ENCODE results near the gene SCN9A. TPM values are rescaled to one million over a fixed set of nuclear protein-coding genes. Genes with fewer than 3 reads are reported as not detected.

Gene SCN9A
- total RNA-seq, 1 experiment from 2014 or later: 1.3 TPM

DNA sequence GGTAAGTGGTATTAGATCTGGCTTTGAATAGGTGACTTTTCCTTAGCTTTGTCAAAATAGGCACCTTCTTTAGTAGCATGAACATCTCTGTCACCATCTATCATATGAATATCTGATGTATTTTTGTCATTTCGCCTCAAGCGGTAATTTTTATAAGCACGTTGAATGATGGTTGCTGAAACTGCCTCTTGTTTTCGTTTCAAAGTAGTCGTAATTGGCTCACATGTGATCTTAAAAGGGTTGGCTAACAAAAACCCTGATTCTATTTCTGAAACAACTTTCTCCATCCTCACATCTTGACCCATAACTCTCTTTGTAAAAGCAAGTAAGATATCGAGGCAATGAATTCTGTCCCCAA lies 29.8 kb upstream of the SCN9A start:
- Histone ChIP-seq H3K79me1 (ENCODE audit: insufficient read depth, low read depth, low read length, poor library complexity, severe bottlenecking) (no peaks in the 10 kb centered on the region), H2BK15ac (ENCODE audit: low read depth, low read length) (no peak overlapping the region), H3T11ph (ENCODE audit: low read length) (no peak overlapping the region), H3K56ac (ENCODE audit: insufficient read length, low read depth, low read length) (no peak overlapping the region), H3K4ac (ENCODE audit: low read depth, low read length) (no peak overlapping the region), H3K4me1 (ENCODE audit: insufficient read depth, low read length) (no peaks in the 10 kb centered on the region), H3K23me2 (ENCODE audit: insufficient read length, low read depth, low read length, poor library complexity, severe bottlenecking) (no peaks in the 10 kb centered on the region), H3K14ac (ENCODE audit: insufficient read depth, low read length) (no peak overlapping the region), H3K79me2 (ENCODE audit: insufficient read depth, low read length) (no peaks in the 10 kb centered on the region), H4K5ac (ENCODE audit: insufficient read length, low read depth, low read length) (no peak overlapping the region), H3K27ac (ENCODE audit: insufficient read length, low read depth, low read length) (no peak overlapping the region), H3K9me3 (ENCODE audit: control insufficient read depth, low read depth, low read length) (no peaks in the 10 kb centered on the region), H3K18ac (ENCODE audit: insufficient read length, low read depth, low read length) (no peak overlapping the region), H4K20me1 (ENCODE audit: control insufficient read depth, insufficient read depth, insufficient read length) (no peaks in the 10 kb centered on the region), H2BK5ac (ENCODE audit: insufficient read length, low read length) (no peak overlapping the region), H4K8ac (replicated peaks; ENCODE audit: insufficient read length, low read depth, low read length) (no peak overlapping the region), H2AK5ac (ENCODE audit: insufficient read length, low read length) (no peak overlapping the region), H2BK120ac (ENCODE audit: low read depth, low read length, poor library complexity, severe bottlenecking) (no peak overlapping the region), H3K23ac (ENCODE audit: insufficient read length, low read depth, low read length) (no peak overlapping the region), H2AFZ (ENCODE audit: low read length) (no peak overlapping the region), H3K9ac (ENCODE audit: extremely low read depth, insufficient read length, low read length) (no peak overlapping the region), H2BK12ac (ENCODE audit: insufficient read length, low read depth, low read length) (no peak overlapping the region), H3K4me2 (ENCODE audit: insufficient read depth, insufficient read length, low read length) (no peak overlapping the region), H4K91ac (ENCODE audit: insufficient read length, low read depth, low read length) (no peak overlapping the region), H3K27me3 (ENCODE audit: insufficient read depth, low read length) (no peaks in the 10 kb centered on the region), H2BK20ac (ENCODE audit: low read depth, low read length, poor library complexity, severe bottlenecking) (no peak overlapping the region)
- WGBS (ENCODE audit: extremely low coverage, insufficient read length, low lambda C conversion rate): no CpG with 5 or more reads among the region's 6 CpGs
- Mint-ChIP-seq H3K9me3 (no peaks in the 10 kb centered on the region), H3K36me3 (ENCODE audit: insufficient read depth in 1 of 3, low read depth in 3 of 3) (no peaks in the 10 kb centered on the region), H3K27ac (no peak overlapping the region), H3K4me3 (no peak overlapping the region), H3K27me3 (ENCODE audit: low read depth) (no peaks in the 10 kb centered on the region), H3K4me1 (0 out of 4 replicates have a peak, but pooled peaks cover 2 to 4% of the 10 kb centered on the region in 2 experiments)
- DNase-seq: no peak
- no peak for TF ChIP-seq CTCF (conservative IDR thresholded peaks at IDR 0.05)

All from H9 (cell line).